ENCODE results near the gene ERC1. TPM values are rescaled to one million over a fixed set of nuclear protein-coding genes. Genes with fewer than 3 reads are reported as not detected.
"Not testable (repeated sequence)": the region's sequence is repeated elsewhere in the genome, so short reads cannot be mapped to it uniquely, and the experiment has no call there.

ERC1 gene
- total RNA-seq, 1 experiment from 2014 or later: 31.5 TPM

DNA sequence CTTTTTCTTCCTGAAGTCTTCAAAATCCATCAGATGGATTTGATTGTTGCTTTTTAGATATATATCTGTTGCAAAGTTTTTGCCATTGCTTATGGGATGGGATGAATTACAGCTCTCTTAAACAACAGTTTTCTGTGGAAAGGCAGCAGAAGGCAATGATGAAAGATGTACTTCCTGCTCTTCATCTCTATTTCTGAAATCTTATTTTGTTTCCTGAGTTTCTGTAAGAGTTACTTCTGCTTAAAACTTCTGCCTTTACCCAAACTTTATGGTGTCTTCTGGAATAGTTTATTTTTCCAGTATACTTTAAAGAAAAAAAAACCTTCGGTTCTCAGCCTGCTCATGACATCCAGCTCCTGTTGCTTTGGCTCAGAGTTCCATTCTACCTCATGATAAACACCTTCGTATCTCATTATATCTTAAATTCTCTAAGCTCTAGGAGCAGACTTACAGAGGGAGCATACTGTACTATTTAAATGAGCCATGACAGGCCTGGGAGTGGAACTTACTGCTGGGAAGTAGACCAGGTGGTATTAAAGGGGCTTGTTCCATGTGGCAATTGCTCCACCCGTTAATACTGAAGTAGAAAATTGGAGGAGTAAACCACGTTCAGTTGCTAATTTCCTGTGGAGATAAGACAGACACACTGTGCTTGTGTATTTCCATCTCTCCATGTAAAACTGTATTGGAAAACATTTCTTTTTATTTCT, 314.9 kb downstream of the ERC1 start:
- Histone ChIP-seq H3K9me3 (replicated peaks) (no peaks in the 10 kb centered on the region), H3K27ac (no peak overlapping the region), H3K4me3 (no peak overlapping the region), H3K27me3 (no peaks in the 10 kb centered on the region), H3K4me1 (no peaks in the 10 kb centered on the region), H3K36me3 (no peaks in the 10 kb centered on the region; the same call in 1 of the 2 replicates)
- no peak for DNase-seq

DNA sequence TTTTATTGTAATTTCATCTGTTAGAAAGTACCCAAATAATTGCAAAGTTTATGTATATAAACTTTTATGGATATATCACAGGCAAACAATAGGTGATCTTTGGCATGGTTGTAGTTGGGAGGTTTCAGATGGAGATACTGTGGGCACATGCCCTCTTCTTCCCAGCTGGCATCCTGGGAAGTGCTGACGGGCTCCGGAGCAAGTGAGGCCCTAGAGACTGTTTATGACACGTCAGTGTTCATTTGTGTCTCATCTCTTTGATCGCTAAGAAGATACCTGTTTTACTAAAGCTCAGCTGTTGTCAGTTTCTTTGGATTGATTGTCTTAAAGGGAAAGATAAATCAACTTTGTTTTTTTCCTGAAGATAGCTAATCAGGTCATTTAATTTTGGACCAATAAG, 315.8 kb downstream of the ERC1 start:
- Histone ChIP-seq H3K4me1 (no peaks in the 10 kb centered on the region), H3K9me3 (replicated peaks) (no peaks in the 10 kb centered on the region), H3K4me3 (no peak overlapping the region), H3K27ac (no peak overlapping the region), H3K36me3 (peaks cover under 1% of the 10 kb centered on the region; the same call in 1 of the 2 replicates), H3K27me3 (no peaks in the 10 kb centered on the region)
- DNase-seq: no peak

DNA sequence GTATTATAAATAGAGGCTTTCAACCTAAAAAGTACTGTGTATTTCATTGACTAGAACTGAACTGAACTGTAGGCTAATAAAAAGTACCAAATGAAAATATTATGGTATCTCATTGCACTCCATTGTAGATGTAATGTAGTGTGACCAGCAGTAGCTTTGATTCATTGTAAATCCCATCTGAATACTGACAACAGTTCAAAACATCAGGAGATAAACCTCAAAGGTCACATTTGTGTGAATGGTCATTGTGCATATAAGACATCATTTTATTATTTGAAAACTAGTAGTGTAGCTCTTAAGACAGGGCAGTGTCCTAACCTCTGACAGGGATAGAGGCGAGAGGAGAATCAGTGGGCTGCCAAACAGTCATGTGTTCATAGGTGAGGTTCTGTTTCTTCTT, 316.8 kb downstream of the ERC1 start:
- Histone ChIP-seq H3K4me3 (no peak overlapping the region), H3K27ac (no peak overlapping the region), H3K4me1 (no peaks in the 10 kb centered on the region), H3K9me3 (replicated peaks) (no peaks in the 10 kb centered on the region), H3K36me3 (peaks cover 2% of the 10 kb centered on the region; the same call in 1 of the 2 replicates), H3K27me3 (no peaks in the 10 kb centered on the region)
- no peak for DNase-seq

DNA sequence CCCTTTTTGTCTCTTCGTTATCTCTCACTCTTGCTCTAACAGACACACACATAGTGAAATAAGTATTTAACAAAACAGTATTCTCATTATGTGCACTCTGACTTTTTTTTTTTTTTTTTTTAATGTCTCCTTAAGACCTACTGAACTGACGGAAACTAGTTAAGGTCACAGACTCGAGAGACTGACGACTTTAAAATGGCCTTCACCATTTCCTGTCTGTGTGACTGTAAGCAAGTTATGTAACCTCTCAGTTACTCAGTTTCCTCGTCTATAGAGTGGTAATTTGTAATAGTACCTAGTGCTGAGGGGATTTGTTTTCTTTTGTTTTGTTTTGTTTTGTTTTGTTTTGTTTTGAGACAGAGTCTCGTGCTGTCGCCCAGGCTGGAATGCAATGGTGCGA, 318.6 kb downstream of the ERC1 start:
- no peak overlapping the region for H3K4me3 ChIP-seq
- no peaks in the 10 kb centered on the region for H3K4me1 ChIP-seq
- H3K27ac ChIP-seq: no peak overlapping the region

DNA sequence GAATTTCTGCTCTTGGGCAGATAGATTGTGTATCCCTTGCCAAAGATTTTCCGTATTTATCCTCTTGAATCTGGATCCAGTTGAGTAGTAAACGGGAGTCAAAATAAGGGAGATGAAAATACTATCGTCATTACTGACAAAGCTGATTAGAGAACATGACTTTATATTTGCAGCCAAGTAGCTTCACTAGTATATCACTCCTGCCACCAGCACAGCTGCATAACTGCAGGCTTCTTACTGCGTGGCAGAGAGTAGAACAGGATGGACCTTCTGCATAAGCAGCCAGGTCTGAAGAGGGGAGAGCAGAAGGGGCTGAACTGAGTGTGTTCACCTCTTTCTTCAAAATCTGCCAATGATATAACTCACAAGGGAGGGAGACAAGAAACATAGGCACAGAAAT, 319.6 kb downstream of the ERC1 start:
- peaks cover 4% of the 10 kb centered on the region; the same call in 1 of the 2 replicates for H3K36me3 ChIP-seq

More for the DNA sequence above, 318.6 kb downstream of the ERC1 start:
- no peak for DNase-seq
- H3K9me3 ChIP-seq (replicated peaks): peaks cover 3% of the 10 kb centered on the region; the same call in 1 of the 2 replicates
- peaks cover 4% of the 10 kb centered on the region; the same call in 1 of the 2 replicates for H3K36me3 ChIP-seq
- no peaks in the 10 kb centered on the region for H3K27me3 ChIP-seq

DNA sequence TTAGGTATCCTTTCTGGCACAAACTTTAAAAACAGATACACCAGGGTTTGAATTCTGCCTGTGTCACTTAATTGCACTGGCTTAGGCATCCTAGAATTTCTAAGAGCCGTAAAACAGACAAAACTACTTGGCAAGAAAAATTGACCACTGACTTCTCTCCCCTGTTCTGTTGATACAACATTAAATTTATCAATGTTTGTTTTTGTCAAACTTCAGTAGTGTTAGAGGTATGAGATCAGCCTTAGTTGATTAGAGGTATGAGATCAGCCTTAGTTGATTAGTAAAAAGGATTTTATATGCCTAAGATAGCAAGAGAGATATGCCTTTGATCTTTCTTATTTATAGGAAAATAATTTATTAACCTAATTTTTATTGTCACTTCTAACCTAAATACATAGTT, 320.1 kb downstream of the ERC1 start:
- no peak overlapping the region for H3K27ac ChIP-seq
- H3K9me3 ChIP-seq (replicated peaks): peaks cover 3% of the 10 kb centered on the region; the same call in 1 of the 2 replicates
- peaks cover 7% of the 10 kb centered on the region for H3K36me3 ChIP-seq
- no peaks in the 10 kb centered on the region for H3K27me3 ChIP-seq
- no peak overlapping the region for H3K4me3 ChIP-seq
- no peaks in the 10 kb centered on the region for H3K4me1 ChIP-seq
- DNase-seq: no peak

More for the DNA sequence above, 319.6 kb downstream of the ERC1 start:
- Histone ChIP-seq H3K4me3 (no peak overlapping the region), H3K27ac (no peak overlapping the region), H3K27me3 (no peaks in the 10 kb centered on the region), H3K4me1 (no peaks in the 10 kb centered on the region), H3K9me3 (replicated peaks) (peaks cover 3% of the 10 kb centered on the region; the same call in 1 of the 2 replicates)
- no peak for DNase-seq

DNA sequence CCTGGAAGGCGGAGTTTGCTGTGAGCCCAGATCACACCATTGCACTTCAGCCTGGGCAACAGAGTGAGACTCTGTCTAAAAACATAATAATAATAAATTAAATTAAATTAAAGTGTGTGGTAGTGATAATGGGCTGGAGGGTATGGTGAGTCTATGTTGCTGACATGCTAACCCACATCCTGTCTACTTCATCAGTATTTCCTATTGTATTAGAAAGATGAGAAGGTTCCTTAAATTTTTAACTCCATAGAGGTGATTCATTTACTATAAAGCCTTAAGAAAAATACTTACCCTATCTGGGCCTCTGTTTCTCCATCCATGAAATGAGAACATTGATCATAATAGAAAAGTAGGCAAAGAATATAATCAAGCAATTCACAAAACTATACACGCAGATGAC, 322.9 kb downstream of the ERC1 start:
- Histone ChIP-seq H3K4me3 (no peak overlapping the region), H3K27ac (no peak overlapping the region), H3K27me3 (no peaks in the 10 kb centered on the region), H3K36me3 (peaks cover 10% of the 10 kb centered on the region), H3K4me1 (peaks cover 3% of the 10 kb centered on the region; the same call in 1 of the 2 replicates), H3K9me3 (replicated peaks) (peaks cover 3% of the 10 kb centered on the region; the same call in 1 of the 2 replicates)
- DNase-seq: no peak

DNA sequence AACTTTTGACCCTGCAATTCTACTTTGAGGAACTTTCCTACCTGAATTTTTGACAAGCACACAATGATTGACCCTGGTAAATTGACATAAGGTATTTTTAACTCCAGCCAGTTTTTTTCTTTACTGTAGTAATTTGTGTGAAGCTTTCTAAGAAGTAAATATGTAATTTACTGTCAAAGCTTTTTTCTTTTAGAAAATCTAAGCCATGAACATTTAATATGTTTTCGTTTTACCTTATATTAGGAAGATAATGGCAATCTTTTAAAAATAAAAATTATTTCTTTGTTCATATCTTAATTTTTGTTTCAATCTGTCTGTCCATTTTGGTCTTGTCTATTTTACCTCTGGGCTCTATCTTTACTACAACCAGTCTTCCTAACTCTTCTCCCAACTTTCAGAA, 323.5 kb downstream of the ERC1 start:
- H3K36me3 ChIP-seq: peaks cover 10% of the 10 kb centered on the region
- H3K4me3 ChIP-seq: no peak overlapping the region
- H3K9me3 ChIP-seq (replicated peaks): peaks cover 3% of the 10 kb centered on the region; the same call in 1 of the 2 replicates
- H3K4me1 ChIP-seq: peaks cover 3% of the 10 kb centered on the region; the same call in 1 of the 2 replicates
- H3K27me3 ChIP-seq: no peaks in the 10 kb centered on the region
- DNase-seq: no peak
- H3K27ac ChIP-seq: no peak overlapping the region

DNA sequence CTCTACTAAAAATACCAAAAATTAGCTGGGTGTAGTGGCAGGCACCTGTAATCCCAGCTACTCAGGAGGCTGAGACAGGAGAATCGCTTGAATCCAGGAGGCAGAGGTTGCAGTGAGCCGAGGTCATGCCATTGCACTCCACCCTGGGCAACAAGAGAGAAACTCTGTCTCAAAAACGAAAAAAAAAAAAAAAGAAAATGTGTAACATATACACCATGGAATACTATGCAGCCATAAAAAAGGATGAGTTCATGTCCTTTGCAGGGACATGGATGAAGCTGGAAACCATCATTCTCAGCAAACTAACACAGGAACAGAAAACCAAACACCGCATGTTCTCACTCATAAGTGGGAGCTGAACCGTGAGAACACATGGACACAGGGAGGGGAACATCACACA, 326.0 kb downstream of the ERC1 start:
- not testable (repeated sequence) for H3K9me3 ChIP-seq (replicated peaks); H3K27me3 ChIP-seq; H3K27ac ChIP-seq; H3K4me3 ChIP-seq; H3K4me1 ChIP-seq; H3K36me3 ChIP-seq; DNase-seq

DNA sequence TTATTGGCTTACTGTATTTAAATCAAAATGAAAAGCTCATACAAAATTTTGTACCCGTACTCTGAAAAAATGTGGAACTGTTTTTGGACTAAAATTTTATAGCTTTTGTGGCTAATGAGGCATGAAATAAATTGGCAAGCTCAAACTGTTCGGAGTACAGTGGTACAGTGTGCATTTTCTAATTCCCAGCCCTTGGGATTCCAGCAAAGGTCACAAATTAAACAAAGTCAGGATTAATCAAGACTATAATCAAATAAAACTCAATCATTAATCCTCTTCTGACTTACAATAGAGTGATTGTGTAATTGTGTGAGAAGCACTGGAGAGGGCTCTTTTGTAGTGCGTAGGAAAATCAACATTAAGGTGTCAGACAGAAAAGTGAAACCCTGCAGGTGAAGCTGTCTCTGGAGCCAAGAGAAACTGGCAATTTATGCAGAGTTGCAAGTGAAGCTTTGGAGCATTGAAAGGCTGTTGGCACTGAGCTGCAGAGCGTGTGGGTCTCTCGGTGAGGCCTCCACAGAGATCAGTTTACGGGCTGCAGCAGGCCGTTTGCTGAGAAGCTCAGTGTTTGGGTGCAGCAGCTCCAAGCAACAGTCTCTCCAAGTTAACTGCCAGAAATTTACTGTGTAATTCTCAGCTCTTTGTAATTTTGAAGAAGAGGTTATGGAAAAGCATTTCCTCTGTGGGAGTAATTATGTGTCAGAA, 327.5 kb downstream of the ERC1 start:
- Histone ChIP-seq H3K27ac (no peak overlapping the region), H3K36me3 (peaks cover 5% of the 10 kb centered on the region; the same call in 1 of the 2 replicates), H3K4me1 (peaks cover 3% of the 10 kb centered on the region; the same call in 1 of the 2 replicates), H3K9me3 (replicated peaks) (no peaks in the 10 kb centered on the region; the same call in 1 of the 2 replicates), H3K27me3 (no peaks in the 10 kb centered on the region), H3K4me3 (no peak overlapping the region)
- DNase-seq: peak; percentile 29 to 55

DNA sequence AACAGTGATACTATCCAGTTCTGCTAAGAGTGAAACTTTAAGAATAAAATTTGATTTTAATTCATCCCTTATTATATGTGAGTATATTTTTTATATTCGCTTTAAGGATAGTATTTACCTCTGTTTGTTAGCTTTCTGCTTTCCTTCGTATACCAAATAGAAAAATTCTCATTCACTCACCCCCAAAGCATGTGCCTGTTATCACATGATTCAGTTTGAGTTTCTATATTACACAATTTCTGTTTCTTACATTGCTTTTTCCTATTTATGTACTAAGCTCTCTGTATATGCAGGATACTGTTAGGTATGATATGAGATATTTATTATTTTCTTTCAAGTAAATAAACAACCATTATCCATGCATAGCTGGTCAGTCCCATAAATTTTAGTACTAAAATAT, 328.2 kb downstream of the ERC1 start:
- DNase-seq: no peak
- no peak overlapping the region for H3K4me3 ChIP-seq
- H3K36me3 ChIP-seq: peaks cover 5% of the 10 kb centered on the region; the same call in 1 of the 2 replicates
- no peaks in the 10 kb centered on the region for H3K27me3 ChIP-seq
- H3K4me1 ChIP-seq: peaks cover 3% of the 10 kb centered on the region; the same call in 1 of the 2 replicates
- no peaks in the 10 kb centered on the region; the same call in 1 of the 2 replicates for H3K9me3 ChIP-seq (replicated peaks)
- H3K27ac ChIP-seq: no peak overlapping the region

DNA sequence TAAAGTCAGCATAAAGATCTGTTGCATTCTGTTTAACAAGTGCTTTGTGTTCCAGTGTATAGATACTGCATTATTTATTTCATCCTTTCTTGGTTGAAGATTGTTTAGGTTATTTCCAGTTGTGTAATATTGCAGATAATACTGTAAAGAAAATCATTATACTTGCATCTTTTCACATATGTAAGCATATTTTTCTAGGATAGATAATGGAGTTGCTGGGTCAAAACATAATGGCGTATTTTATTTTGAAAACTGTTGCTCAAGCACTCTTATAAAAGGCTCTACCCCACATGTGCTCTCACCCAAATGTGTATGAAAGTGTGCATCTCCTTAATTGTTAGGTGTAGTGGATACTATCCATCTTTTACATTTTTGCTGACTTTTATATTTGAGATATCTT, 329.0 kb downstream of the ERC1 start:
- DNase-seq: no peak
- no peak overlapping the region for H3K27ac ChIP-seq
- no peaks in the 10 kb centered on the region; the same call in 1 of the 2 replicates for H3K9me3 ChIP-seq (replicated peaks)
- no peaks in the 10 kb centered on the region for H3K27me3 ChIP-seq
- H3K36me3 ChIP-seq: peaks cover 5% of the 10 kb centered on the region; the same call in 1 of the 2 replicates
- no peak overlapping the region for H3K4me3 ChIP-seq
- H3K4me1 ChIP-seq: peaks cover 3% of the 10 kb centered on the region; the same call in 1 of the 2 replicates

DNA sequence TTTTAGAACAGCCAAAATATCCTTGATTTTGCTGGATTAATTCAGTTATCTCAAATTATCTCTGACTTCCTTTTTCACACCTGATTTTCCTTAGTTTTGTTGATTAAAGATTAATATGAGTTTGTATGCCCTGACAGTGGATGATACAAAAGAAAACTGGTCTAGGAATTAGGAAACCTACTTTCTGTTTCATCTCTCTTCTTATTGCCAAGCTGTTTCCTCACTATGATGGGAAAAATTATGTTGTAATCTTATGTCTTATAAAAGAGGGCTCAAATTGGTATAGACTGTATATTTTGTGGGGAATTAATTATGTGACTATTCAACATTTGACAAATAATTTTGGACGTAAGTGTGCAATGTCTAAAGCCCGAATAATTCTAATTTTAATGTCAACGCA, 331.8 kb downstream of the ERC1 start:
- no peaks in the 10 kb centered on the region for H3K36me3 ChIP-seq

DNA sequence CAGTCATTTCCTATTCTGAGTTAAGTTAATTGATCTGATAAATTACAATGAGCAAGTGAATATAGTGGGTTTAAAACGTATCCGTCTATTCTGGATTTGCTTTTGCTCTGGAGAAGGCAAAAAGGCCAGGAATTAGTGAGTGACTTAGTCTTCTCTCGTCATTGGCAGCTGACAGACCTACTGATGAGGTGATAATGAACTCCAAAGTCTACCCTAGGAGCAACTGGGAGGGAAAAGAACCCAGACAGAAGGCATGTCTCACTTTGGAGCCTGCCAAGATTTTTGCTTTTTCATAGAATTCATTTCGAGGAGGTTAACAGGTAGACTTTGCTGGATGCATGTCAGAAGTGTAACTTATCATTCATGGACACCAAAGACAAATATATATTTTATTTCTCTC, 333.1 kb downstream of the ERC1 start:
- Histone ChIP-seq H3K36me3 (no peaks in the 10 kb centered on the region), H3K27me3 (no peaks in the 10 kb centered on the region), H3K4me1 (no peaks in the 10 kb centered on the region), H3K4me3 (no peak overlapping the region), H3K9me3 (replicated peaks) (no peaks in the 10 kb centered on the region), H3K27ac (no peak overlapping the region)
- no peak for DNase-seq

More for the DNA sequence above, 331.8 kb downstream of the ERC1 start:
- DNase-seq: no peak
- Histone ChIP-seq H3K27me3 (no peaks in the 10 kb centered on the region), H3K9me3 (replicated peaks) (no peaks in the 10 kb centered on the region), H3K27ac (no peak overlapping the region), H3K4me1 (peaks cover 3% of the 10 kb centered on the region; the same call in 1 of the 2 replicates), H3K4me3 (no peak overlapping the region)

DNA sequence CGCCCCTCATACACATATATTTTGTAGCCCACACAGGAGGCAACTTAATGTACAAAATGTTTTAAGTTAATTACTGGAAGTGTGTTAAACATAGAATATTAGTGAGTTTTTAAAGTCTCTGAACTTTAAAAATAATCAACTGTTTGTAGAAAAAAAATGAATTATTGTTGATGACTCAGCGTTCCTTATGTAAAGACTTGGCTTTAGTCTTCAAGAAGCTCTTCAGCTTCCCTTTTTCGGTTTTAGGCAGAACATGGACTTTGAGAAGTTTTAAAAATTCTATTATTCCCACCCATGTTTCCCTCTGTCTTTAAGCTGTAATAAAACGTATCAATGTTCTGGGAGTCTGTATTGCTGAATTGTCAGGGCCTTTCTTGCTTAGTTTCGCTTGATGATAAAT, 333.9 kb downstream of the ERC1 start:
- H3K27me3 ChIP-seq: no peaks in the 10 kb centered on the region
- H3K4me1 ChIP-seq: no peaks in the 10 kb centered on the region
- no peak for DNase-seq
- no peaks in the 10 kb centered on the region for H3K36me3 ChIP-seq
- H3K4me3 ChIP-seq: no peak overlapping the region
- no peak overlapping the region for H3K27ac ChIP-seq
- H3K9me3 ChIP-seq (replicated peaks): no peaks in the 10 kb centered on the region
